ENCODE results near the gene PKD2L1. TPM values are rescaled to one million over a fixed set of nuclear protein-coding genes. Genes with fewer than 3 reads are reported as not detected.
"Not testable (repeated sequence)": the region's sequence is repeated elsewhere in the genome, so short reads cannot be mapped to it uniquely, and the experiment has no call there.

PKD2L1 gene
- total and polyA plus RNA-seq, 9 of the 15 experiments (the other 6 are each of a cell fraction or from before 2014, with no cell fraction given), result not detected

- FAIRE-seq (no peak), DNase-seq (ENCODE audit: extremely low read depth in 1 of 4, low spot score in 3 of 4) (no peak), ATAC-seq (no peak)
- ChIA-PET CTCF (ENCODE audit: low intra/inter-chr PET ratio) (no interaction called here), POLR2A (interaction anchor here (1.1 kb wide), 1 partner anchor 10 kb away, joined by 3 read pairs; no protein-coding TSS in a partner anchor)
- H3K4me1 ChIP-seq (replicated peaks in 1 of 2; ENCODE audit: control insufficient read depth in 2 of 2, insufficient read depth in 2 of 2, low read length in 2 of 2), result peaks cover 7% of the 10 kb centered on the region in 2 experiments; a peak in 3 of 5 replicates
- BruUV-seq (replicated peaks), result no TSS peak
- no peaks in the 10 kb centered on the region for H3K9me3 ChIP-seq (replicated peaks; ENCODE audit: control insufficient read depth, insufficient read depth, low read depth, low read length)
- in situ Hi-C loops (cut with MboI) (no loop called here), intact Hi-C loops (cut with micrococcal nuclease) (no loop called here)
- no peaks in the 10 kb centered on the region for H4K20me1 ChIP-seq (replicated peaks; ENCODE audit: control insufficient read depth, insufficient read depth, low read length)
- no peak overlapping the region for H3K27ac ChIP-seq (ENCODE audit: extremely low read depth, low read depth, low read length)
- H3K36me3 ChIP-seq (ENCODE audit: control insufficient read depth, insufficient read depth, low read length), result no peaks in the 10 kb centered on the region
- no peak overlapping the region for H3K4me3 ChIP-seq
- H3K9me1 ChIP-seq (ENCODE audit: control insufficient read depth, insufficient read depth, low read length), result no peaks in the 10 kb centered on the region
- H3K79me2 ChIP-seq (ENCODE audit: control insufficient read depth, insufficient read depth, low read length), result no peaks in the 10 kb centered on the region
- peaks cover 5 to 22% of the 10 kb centered on the region in 2 experiments for H3K27me3 ChIP-seq (ENCODE audit: control insufficient read depth in 2 of 2, insufficient read depth in 2 of 2, low read length in 2 of 2)
- no peak overlapping the region for H3K9ac ChIP-seq (ENCODE audit: insufficient read depth in 1 of 2, low read depth in 2 of 2, low read length in 2 of 2)
- no peak overlapping the region for H2AFZ ChIP-seq (ENCODE audit: low read depth, low read length)
- TF ChIP-seq CEBPG (CRISPR knock-in tag; IDR thresholded peaks at IDR 0.05) (0 out of 2 replicates have a peak, but pooled peaks have one; percentile 14), CEBPG (tag; conservative IDR thresholded peaks at IDR 0.05 in 1 of 2, IDR thresholded peaks at IDR 0.05 in 1 of 2) (0 out of 4 replicates have a peak, but pooled peaks of 1 of the 2 experiments have one; percentile 18), CEBPB (tag; IDR thresholded peaks at IDR 0.05) (peak; percentile 62), NR2F6 (CRISPR knock-in tag; IDR thresholded peaks at IDR 0.05) (no peak), TAF15 (IDR thresholded peaks at IDR 0.05; ENCODE audit: low read depth, low read length) (no peak), SP2 (IDR thresholded peaks at IDR 0.05; ENCODE audit: extremely low read depth, low read depth, low read length, poor library complexity, severe bottlenecking) (no peak)
- H3K4me2 ChIP-seq (ENCODE audit: insufficient read depth, low read length), result no peak overlapping the region
Measured at GRCh38 chr10:100293066-100293465, 37.0 kb downstream of the PKD2L1 start.

- H3K27me3 ChIP-seq (ENCODE audit: control insufficient read depth in 2 of 2, insufficient read depth in 2 of 2, low read length in 2 of 2), result peaks cover 5 to 20% of the 10 kb centered on the region in 2 experiments
- H3K9me3 ChIP-seq (replicated peaks; ENCODE audit: control insufficient read depth, insufficient read depth, low read depth, low read length); ATAC-seq; H3K9me1 ChIP-seq (ENCODE audit: control insufficient read depth, insufficient read depth, low read length); H3K4me2 ChIP-seq (ENCODE audit: insufficient read depth, low read length); FAIRE-seq; H3K79me2 ChIP-seq (ENCODE audit: control insufficient read depth, insufficient read depth, low read length); H3K4me1 ChIP-seq (replicated peaks in 1 of 2; ENCODE audit: control insufficient read depth in 2 of 2, insufficient read depth in 2 of 2, low read length in 2 of 2); in situ Hi-C loops (cut with MboI); intact Hi-C loops (cut with micrococcal nuclease); CTCF ChIA-PET (ENCODE audit: low intra/inter-chr PET ratio); H4K20me1 ChIP-seq (replicated peaks; ENCODE audit: control insufficient read depth, insufficient read depth, low read length); H3K9ac ChIP-seq (ENCODE audit: insufficient read depth in 1 of 2, low read depth in 2 of 2, low read length in 2 of 2); H3K36me3 ChIP-seq (ENCODE audit: control insufficient read depth, insufficient read depth, low read length); H2AFZ ChIP-seq (ENCODE audit: low read depth, low read length); BruUV-seq (replicated peaks); H3K27ac ChIP-seq (ENCODE audit: extremely low read depth, low read depth, low read length); H3K4me3 ChIP-seq; DNase-seq (ENCODE audit: extremely low read depth in 1 of 4, low spot score in 3 of 4): not testable (repeated sequence)
- WGBS (ENCODE audit: insufficient coverage, low coverage, missing lambda C conversion rate), result 14% methylated on average over 2 of the region's 4 CpGs
- POLR2A ChIA-PET, result interaction anchor here (1.4 kb wide), 1 partner anchor 11 kb away, joined by 3 read pairs; no protein-coding TSS in a partner anchor
Measured at GRCh38 chr10:100292300-100292699, 37.7 kb downstream of the PKD2L1 start.
